GM18498 (cell line): ENCODE measurements around the gene TXN.
"Not testable (repeated sequence)": the region's sequence is repeated elsewhere in the genome, so short reads cannot be mapped to it uniquely, and the experiment has no call there.

ENCODE experiments used
- ATAC-seq: cut with Tn5 transposase; IDR thresholded peaks from one replicate; pipeline ENCODE4 v1.9.1; 2021; ENCODE audit warnings: mild to moderate bottlenecking, moderate library complexity; ENCODE audit not compliant: unreplicated experiment

Gene TXN

GRCh38 chr9:110214090-110214489, 42.2 kb downstream of the TXN start:
- no peak for ATAC-seq

DNA sequence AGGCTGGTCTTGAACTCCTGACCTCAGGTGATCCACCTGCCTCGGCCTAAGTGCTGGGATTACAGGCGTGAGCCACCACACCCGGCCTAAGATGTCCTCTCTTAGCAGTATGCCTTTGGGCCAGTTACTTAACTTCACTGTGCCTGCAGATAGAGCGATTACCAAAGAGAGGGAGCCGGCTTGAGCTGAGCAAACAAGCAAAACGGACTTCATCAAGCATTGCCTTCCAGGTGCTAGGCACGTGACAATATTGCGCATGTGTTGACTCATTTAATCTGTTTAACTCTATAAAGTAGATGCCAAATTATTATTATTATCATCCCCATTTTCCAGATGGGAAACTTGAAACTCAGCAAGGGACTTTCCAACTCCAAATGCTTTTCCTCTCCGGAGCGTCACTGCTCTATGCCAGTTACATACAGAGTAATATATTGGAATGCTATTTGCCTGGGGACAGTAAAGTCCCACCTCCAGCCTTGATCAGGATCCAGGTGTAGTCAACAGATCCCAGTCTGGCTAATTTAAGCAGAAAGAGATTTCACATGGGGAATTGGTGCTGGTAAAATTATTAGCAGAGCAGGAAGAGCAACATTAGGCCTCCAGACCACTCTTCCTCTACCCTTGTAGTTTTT, 42.8 kb downstream of the TXN start:
- no peak for ATAC-seq

GRCh38 chr9:110208031-110208430, 48.3 kb downstream of the TXN start, which contains the start of gene C9orf152:
Gene C9orf152 (minus strand): TSS chr9:110208159. CDS start chr9:110207579, 580 bp downstream.
- no peak for ATAC-seq

GRCh38 chr9:110207071-110207641, 49.2 kb downstream of the TXN start:
- ATAC-seq, result no peak

DNA sequence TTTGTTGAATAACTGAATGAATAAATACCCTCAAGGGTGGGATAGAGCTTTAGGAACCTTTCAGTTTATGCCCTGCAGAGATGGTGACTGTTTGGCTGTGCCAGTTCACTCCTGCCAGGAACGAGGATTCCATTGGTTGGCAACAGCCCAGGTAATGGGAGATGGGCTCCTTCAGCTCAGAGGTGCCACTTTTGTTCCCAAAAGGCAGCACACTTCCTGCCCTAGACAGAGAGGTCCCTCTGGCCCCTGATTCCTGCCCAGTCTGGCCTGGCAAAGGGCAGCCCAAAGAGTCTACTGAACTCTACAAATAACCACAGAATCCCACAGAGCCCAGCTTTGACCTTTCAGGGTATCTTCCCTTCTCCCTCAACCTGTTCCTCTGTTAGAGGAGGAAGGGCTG, 49.9 kb downstream of the TXN start:
- no peak for ATAC-seq

- ATAC-seq, result not testable (repeated sequence)
Observed at GRCh38 chr9:110205612-110206011, 50.7 kb downstream of the TXN start.

DNA sequence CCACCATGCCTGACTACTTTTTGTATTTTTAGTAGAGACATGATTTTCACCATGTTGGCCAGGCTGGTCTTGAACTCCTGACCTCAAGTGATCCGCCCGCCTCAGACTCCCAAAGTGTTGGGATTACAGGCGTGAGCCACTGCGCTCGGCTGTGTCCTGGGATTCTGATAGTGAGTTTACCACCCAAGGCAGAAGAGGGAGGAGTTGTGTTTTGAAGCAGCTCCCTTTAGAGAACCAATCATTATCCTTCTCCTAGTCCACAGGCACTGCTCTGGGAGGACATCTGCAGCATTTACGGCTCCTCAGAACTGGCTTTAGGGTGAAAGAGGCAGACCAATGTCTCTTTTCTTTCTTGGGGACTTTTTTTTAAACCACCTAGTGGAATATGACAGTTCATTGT, 54.1 kb downstream of the TXN start:
- ATAC-seq, result no peak

DNA sequence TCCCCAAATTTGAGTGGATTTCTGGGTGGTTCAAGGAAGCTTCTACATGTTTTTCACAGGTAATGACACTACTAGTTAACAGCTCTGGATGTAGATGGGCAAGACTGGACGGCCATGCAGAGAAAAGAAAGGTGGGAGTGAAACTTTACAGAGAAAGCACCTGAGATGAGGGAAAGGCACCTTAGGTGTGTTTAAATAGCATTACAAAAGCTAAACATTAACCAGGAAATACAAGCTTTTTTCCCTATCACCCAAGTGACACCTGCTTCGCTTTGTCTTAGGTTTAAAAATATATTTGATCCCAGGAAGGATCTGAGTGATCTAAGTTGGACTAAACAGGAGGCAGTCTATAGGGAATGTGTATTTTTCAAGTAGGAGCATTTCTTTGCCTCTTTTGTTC, 56.7 kb downstream of the TXN start:
- ATAC-seq, result no peak

- no peak for ATAC-seq
Observed at GRCh38 chr9:110198357-110198756, 58.0 kb downstream of the TXN start.

GRCh38 chr9:110197330-110198187, 58.7 kb downstream of the TXN start:
- ATAC-seq, result no peak

GRCh38 chr9:110196084-110196499, 60.2 kb downstream of the TXN start:
- not testable (repeated sequence) for ATAC-seq
